Measurements from ENCODE around the gene C1orf105. TPM values are rescaled to one million over a fixed set of nuclear protein-coding genes. Genes with fewer than 3 reads are reported as not detected.

Gene C1orf105
- polyA plus RNA-seq, 1 donor (not counting 4 experiments of a cell fraction or from before 2014, with no cell fraction given) = not detected

DNA sequence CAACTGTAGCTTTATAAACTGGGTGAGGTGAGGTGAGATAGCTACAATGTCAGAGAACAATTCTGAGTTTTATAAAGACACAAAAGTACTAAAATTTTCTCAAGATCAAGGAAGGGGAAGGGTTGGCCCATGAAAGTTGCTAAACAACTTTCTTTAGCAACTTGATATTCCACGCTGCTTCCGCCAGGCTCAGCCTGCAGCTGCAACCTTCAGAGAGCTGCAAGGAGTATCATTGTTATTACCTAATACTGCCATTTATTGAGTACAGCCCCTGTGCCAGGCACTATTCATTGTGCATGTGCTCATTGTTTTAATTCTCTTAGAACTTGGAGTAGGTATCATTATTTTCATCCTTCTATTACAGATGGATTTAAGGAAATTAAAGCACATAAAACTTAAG lies 78.4 kb downstream of the C1orf105 start:
- peaks cover 18% of the 10 kb centered on the region for H3K4me1 ChIP-seq (ENCODE audit: control insufficient read depth, extremely low read depth, insufficient read depth, low read length)
- no peak overlapping the region for H3K27ac ChIP-seq (ENCODE audit: control insufficient read depth, insufficient read depth, low read length)
- dilution Hi-C loops (cut with MboI; ENCODE audit: extremely low pct_ligation_motif_present, low sequenced_read_pairs) = no loop called here

DNA sequence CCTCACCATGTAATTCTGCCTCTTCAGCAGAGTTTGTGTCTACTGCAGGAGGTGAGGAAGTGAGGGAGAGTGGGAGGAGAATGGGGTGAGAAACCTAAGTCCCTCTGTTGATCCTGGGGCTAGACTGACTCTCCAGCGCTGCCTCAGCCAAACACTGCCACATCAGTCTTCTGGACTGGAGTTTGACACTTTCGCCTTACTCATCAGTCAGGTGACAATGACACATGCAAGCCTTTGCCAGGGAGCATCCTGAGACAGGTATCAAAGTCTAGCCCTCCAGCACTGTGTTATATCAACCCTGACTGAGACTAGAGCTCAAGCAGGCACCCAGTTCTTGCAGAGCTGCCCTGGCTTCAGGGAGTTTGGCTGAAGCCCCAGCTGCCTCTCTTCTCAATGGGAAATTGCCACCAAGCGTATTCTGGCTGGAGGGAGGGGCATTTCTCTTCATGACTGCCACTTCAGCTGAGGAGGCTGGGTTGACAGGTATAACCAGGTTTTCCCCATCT lies 79.2 kb downstream of the C1orf105 start:
- Histone ChIP-seq H3K79me2 (ENCODE audit: control insufficient read depth, insufficient read depth, low read length) (no peaks in the 10 kb centered on the region), H4K20me1 (ENCODE audit: control insufficient read depth, extremely low read depth, insufficient read depth, low read length) (no peaks in the 10 kb centered on the region), H3K27me3 (ENCODE audit: control insufficient read depth, extremely low read depth, insufficient read depth, low read length) (no peaks in the 10 kb centered on the region), H3K27ac (ENCODE audit: control insufficient read depth, insufficient read depth, low read length) (no peak overlapping the region), H3K4me2 (ENCODE audit: control insufficient read depth, extremely low read depth, insufficient read depth, low read depth, low read length) (peak overlapping the region; percentile 20), H3K9me3 (ENCODE audit: control insufficient read depth, low read depth, low read length) (no peaks in the 10 kb centered on the region), H2AFZ (ENCODE audit: control insufficient read depth, low read length) (no peak overlapping the region), H3K4me1 (ENCODE audit: control insufficient read depth, extremely low read depth, insufficient read depth, low read length) (peaks cover 18% of the 10 kb centered on the region), H3K36me3 (ENCODE audit: control insufficient read depth in 2 of 2, extremely low read depth in 1 of 2, insufficient read depth in 2 of 2, low read length in 2 of 2) (no peaks in the 10 kb centered on the region), H3K4me3 (ENCODE audit: control insufficient read depth in 2 of 3, extremely low read depth in 1 of 3, insufficient read depth in 2 of 3, low read depth in 1 of 3, low read length in 3 of 3) (no peak overlapping the region), H3K9me1 (ENCODE audit: control insufficient read depth, extremely low read depth, insufficient read depth, low read length) (no peaks in the 10 kb centered on the region), H3K9ac (ENCODE audit: control insufficient read depth, extremely low read depth, insufficient read depth, low read length) (no peak overlapping the region)
- TF ChIP-seq, protein P1, sequence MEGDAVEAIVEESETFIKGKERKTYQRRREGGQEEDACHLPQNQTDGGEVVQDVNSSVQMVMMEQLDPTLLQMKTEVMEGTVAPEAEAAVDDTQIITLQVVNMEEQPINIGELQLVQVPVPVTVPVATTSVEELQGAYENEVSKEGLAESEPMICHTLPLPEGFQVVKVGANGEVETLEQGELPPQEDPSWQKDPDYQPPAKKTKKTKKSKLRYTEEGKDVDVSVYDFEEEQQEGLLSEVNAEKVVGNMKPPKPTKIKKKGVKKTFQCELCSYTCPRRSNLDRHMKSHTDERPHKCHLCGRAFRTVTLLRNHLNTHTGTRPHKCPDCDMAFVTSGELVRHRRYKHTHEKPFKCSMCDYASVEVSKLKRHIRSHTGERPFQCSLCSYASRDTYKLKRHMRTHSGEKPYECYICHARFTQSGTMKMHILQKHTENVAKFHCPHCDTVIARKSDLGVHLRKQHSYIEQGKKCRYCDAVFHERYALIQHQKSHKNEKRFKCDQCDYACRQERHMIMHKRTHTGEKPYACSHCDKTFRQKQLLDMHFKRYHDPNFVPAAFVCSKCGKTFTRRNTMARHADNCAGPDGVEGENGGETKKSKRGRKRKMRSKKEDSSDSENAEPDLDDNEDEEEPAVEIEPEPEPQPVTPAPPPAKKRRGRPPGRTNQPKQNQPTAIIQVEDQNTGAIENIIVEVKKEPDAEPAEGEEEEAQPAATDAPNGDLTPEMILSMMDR (optimal IDR thresholded peaks at IDR 0.05 in 1 of 3, IDR thresholded peaks at IDR 0.05 in 1 of 3, conservative IDR thresholded peaks at IDR 0.05 in 1 of 3; ENCODE audit: extremely low read depth in 1 of 3, insufficient read depth in 2 of 3, low read length in 3 of 3) = no peak
- no peak for TF ChIP-seq EZH2 (IDR thresholded peaks at IDR 0.05; ENCODE audit: low read length)
- FAIRE-seq (peak; percentile 88), DNase-seq (ENCODE audit: low read depth, low spot score) (no peak)
- dilution Hi-C loops (cut with MboI; ENCODE audit: extremely low pct_ligation_motif_present, low sequenced_read_pairs) = no loop called here

More for the DNA sequence above, 78.4 kb downstream of the C1orf105 start:
- Histone ChIP-seq H3K4me3 (ENCODE audit: control insufficient read depth in 2 of 3, extremely low read depth in 1 of 3, insufficient read depth in 2 of 3, low read depth in 1 of 3, low read length in 3 of 3) (no peak overlapping the region), H3K79me2 (ENCODE audit: control insufficient read depth, insufficient read depth, low read length) (no peaks in the 10 kb centered on the region), H3K9ac (ENCODE audit: control insufficient read depth, extremely low read depth, insufficient read depth, low read length) (no peak overlapping the region), H2AFZ (ENCODE audit: control insufficient read depth, low read length) (no peak overlapping the region), H3K36me3 (ENCODE audit: control insufficient read depth in 2 of 2, extremely low read depth in 1 of 2, insufficient read depth in 2 of 2, low read length in 2 of 2) (no peaks in the 10 kb centered on the region), H3K27me3 (ENCODE audit: control insufficient read depth, extremely low read depth, insufficient read depth, low read length) (no peaks in the 10 kb centered on the region), H3K9me1 (ENCODE audit: control insufficient read depth, extremely low read depth, insufficient read depth, low read length) (no peaks in the 10 kb centered on the region), H4K20me1 (ENCODE audit: control insufficient read depth, extremely low read depth, insufficient read depth, low read length) (no peaks in the 10 kb centered on the region), H3K9me3 (ENCODE audit: control insufficient read depth, low read depth, low read length) (no peaks in the 10 kb centered on the region), H3K4me2 (ENCODE audit: control insufficient read depth, extremely low read depth, insufficient read depth, low read depth, low read length) (no peak overlapping the region)
- FAIRE-seq = no peak
- TF ChIP-seq, protein P1 (optimal IDR thresholded peaks at IDR 0.05 in 1 of 3, IDR thresholded peaks at IDR 0.05 in 1 of 3, conservative IDR thresholded peaks at IDR 0.05 in 1 of 3; ENCODE audit: extremely low read depth in 1 of 3, insufficient read depth in 2 of 3, low read length in 3 of 3) = no peak
- no peak for DNase-seq (ENCODE audit: low read depth, low spot score)

Measured in keratinocyte (primary cell).